Ascending aorta (tissue), 2 donors: ENCODE results near the gene BRD3OS. TPM values are rescaled to one million over a fixed set of nuclear protein-coding genes. Genes with fewer than 3 reads are reported as not detected.

Experiments
- DNase-seq, 2 donors: peaks; one replicate each; pipeline ENCODE4 v3.0.0-alpha.2; 2019; ENCODE audit warnings: low spot score in 2 of 2
- H3K27ac ChIP-seq, 2 donors: fragments of 200-600 bp; sonication (generic); one replicate each; pipeline ENCODE4 v1.5.1; 2016 to 2017; ENCODE audit warnings: mild to moderate bottlenecking in 1 of 2
- H3K27me3 ChIP-seq: fragments of 200-600 bp; sonication (generic); one replicate; pipeline ENCODE4 v1.5.1; 2017
- H3K36me3 ChIP-seq, 2 donors: fragments of 200-600 bp; sonication (generic); one replicate each; pipeline ENCODE4 v1.5.1; 2016
- H3K4me1 ChIP-seq, 2 donors: fragments of 200-600 bp; sonication (generic); one replicate each; pipeline ENCODE4 v1.5.1; 2016 to 2017; ENCODE audit warnings: mild to moderate bottlenecking in 1 of 2
- H3K4me3 ChIP-seq, 2 donors: fragments of 200-600 bp; sonication (generic); one replicate each; pipeline ENCODE4 v1.5.1; 2016 to 2017; ENCODE audit warnings: mild to moderate bottlenecking in 1 of 2
- H3K9me3 ChIP-seq, 2 donors: fragments of 200-600 bp; sonication (generic); one replicate each; pipeline ENCODE4 v1.5.1; 2016
- CTCF ChIP-seq, 3 experiments: fragments of 200-600 bp in 2 of 3; fragments of 450-650 bp in 1 of 3; sonication (generic) in 2 of 3; IDR thresholded peaks; one replicate each; pipeline ENCODE4 v1.5.1; 2016 to 2019; ENCODE audit warnings: antibody characterized with exemption in 3 of 3, mild to moderate bottlenecking in 1 of 3, moderate library complexity in 1 of 3
- intact Hi-C: fragments of 100-400 bp; cut with DNase I; formaldehyde crosslinking; loops from one replicate; pipeline ENCODE4 v1.15.1; 2023
- total RNA-seq: library from RNA; depleted of rRNA; stranded (reverse); fragments of >200 nt; gene quantifications from one replicate; pipeline ENCODE4 v1.1.0, GENCODE V29; 2016

BRD3OS gene
- total RNA-seq, 1 donor from 2014 or later, result 15.9 TPM

DNA sequence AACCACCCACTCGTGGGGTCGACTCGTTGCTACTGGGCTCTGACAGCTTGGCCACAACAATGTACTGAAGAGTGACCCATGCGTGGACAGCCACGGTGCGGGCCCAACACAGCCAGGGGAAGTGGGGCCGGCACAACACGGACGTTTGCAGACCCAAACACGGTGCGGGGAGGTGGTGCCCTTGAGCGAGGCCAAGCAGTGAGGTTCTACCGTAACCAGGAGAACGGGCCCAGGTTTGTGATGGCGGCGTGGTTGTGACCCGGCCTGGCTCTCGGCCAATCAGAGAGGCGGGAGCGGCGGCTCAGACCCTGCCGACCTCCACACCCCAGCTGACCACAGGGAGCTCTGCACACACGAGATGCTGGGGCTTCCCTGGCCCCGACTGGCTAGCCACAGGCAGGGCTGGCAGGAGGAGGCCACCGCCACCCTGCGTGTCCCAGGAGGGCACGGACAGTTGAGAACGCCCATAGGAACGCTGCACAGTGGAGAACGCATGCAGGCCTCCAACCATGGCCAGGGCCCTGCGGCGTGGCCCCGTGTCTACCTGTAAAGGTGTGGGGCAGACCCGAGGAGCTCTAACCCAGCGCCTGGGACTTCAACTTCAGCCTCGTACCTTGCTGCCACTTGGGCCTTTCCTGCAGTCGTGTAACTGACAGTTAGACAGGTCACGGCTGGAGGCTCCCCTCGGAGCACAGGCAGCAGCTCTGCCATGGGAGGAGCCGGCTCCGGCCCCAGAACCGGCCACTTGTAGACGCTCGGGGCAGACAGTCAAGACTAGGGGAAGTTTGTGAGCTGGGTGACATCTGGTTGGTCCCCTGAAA is 28.9 kb downstream of the BRD3OS start:
- H3K36me3 ChIP-seq, result peaks cover 30 to 46% of the 10 kb centered on the region in 2 donors
- intact Hi-C loops, result no loop called here
- no peak overlapping the region for H3K27ac ChIP-seq
- H3K4me3 ChIP-seq, result no peak overlapping the region
- H3K9me3 ChIP-seq, result no peaks in the 10 kb centered on the region
- H3K4me1 ChIP-seq, result peaks cover 8 to 20% of the 10 kb centered on the region in 2 donors
- H3K27me3 ChIP-seq, result no peaks in the 10 kb centered on the region
- peak in 1 of 2 donors; percentile 56 for DNase-seq
- TF ChIP-seq CTCF (IDR thresholded peaks at IDR 0.05), result no peak

- intact Hi-C loops, result no loop called here
- no peak overlapping the region for H3K4me3 ChIP-seq
- H3K9me3 ChIP-seq, result no peaks in the 10 kb centered on the region
- TF ChIP-seq CTCF (IDR thresholded peaks at IDR 0.05), result no peak
- peak; percentile 3 to 60 for DNase-seq
- peaks cover 21 to 36% of the 10 kb centered on the region in 2 donors for H3K36me3 ChIP-seq
- no peak overlapping the region for H3K27ac ChIP-seq
- H3K27me3 ChIP-seq, result no peaks in the 10 kb centered on the region
- H3K4me1 ChIP-seq, result peaks cover 8 to 23% of the 10 kb centered on the region in 2 donors
Observed at GRCh38 chr9:134054891-134055811, 29.9 kb downstream of the BRD3OS start.

- peak; percentile 9 to 83 for DNase-seq
- H3K36me3 ChIP-seq, result peaks cover 17 to 27% of the 10 kb centered on the region in 2 donors
- H3K9me3 ChIP-seq, result no peaks in the 10 kb centered on the region
- no peak for TF ChIP-seq CTCF (IDR thresholded peaks at IDR 0.05)
- H3K4me1 ChIP-seq, result peaks cover 8 to 27% of the 10 kb centered on the region in 2 donors
- H3K27ac ChIP-seq, result no peak overlapping the region
- H3K4me3 ChIP-seq, result peak overlapping the region in 1 of 2 donors; percentile 6
- H3K27me3 ChIP-seq, result no peaks in the 10 kb centered on the region
- intact Hi-C loops, result no loop called here
Observed at GRCh38 chr9:134055981-134056461, 30.7 kb downstream of the BRD3OS start.

GRCh38 chr9:134056483-134057306 is 31.4 kb downstream of the BRD3OS start:
- peak; percentile 7 to 58 for DNase-seq
- Histone ChIP-seq H3K4me1 (peaks cover 8 to 32% of the 10 kb centered on the region in 2 donors), H3K36me3 (peaks cover 11 to 21% of the 10 kb centered on the region in 2 donors), H3K4me3 (peak overlapping the region in 1 of 2 donors; percentile 6), H3K9me3 (no peaks in the 10 kb centered on the region), H3K27me3 (no peaks in the 10 kb centered on the region), H3K27ac (no peak overlapping the region)
- TF ChIP-seq CTCF (IDR thresholded peaks at IDR 0.05), result no peak
- intact Hi-C loops, result no loop called here

DNA sequence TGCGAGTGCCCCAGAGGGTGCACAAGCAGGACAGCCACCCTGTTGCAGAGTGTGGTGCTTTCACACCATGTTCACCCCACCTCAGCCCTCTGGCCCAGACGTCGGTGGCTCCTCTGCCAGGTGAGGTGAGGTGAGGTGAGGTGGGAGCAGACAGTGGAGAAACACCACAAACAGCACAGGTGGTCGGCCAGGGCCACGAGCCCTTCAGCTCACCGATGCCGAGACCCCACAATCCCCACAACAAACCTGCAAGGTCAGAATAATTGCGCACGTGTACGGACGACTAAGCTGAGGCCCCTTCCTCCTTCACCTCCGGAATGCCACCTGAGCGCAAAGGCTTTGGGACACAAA is 32.0 kb downstream of the BRD3OS start:
- intact Hi-C loops, result no loop called here
- H3K36me3 ChIP-seq, result peaks cover 11 to 15% of the 10 kb centered on the region in 2 donors
- no peaks in the 10 kb centered on the region for H3K27me3 ChIP-seq
- H3K4me3 ChIP-seq, result no peak overlapping the region
- H3K4me1 ChIP-seq, result peaks cover 12 to 32% of the 10 kb centered on the region in 2 donors
- H3K9me3 ChIP-seq, result no peaks in the 10 kb centered on the region
- TF ChIP-seq CTCF (IDR thresholded peaks at IDR 0.05), result no peak
- no peak overlapping the region for H3K27ac ChIP-seq
- peak in 1 of 2 donors; percentile 40 for DNase-seq
